Glutamatergic neuron (in vitro differentiated cells): ENCODE results near the gene KLF18. TPM values are rescaled to one million over a fixed set of nuclear protein-coding genes. Genes with fewer than 3 reads are reported as not detected.

Source experiments
- DNase-seq: peaks from one replicate; pipeline ENCODE4 v3.0.0; 2022
- H3K27ac Mint-ChIP-seq: one replicate; pipeline ENCODE4 v1.8.0; 2020; ENCODE audit warnings: mild to moderate bottlenecking, mixed read lengths, inconsistent platforms; ENCODE audit not compliant: unreplicated experiment
- H3K27me3 Mint-ChIP-seq: one replicate; pipeline ENCODE4 v1.8.0; 2020; ENCODE audit warnings: mild to moderate bottlenecking, moderate library complexity, mixed read lengths, inconsistent platforms; ENCODE audit not compliant: unreplicated experiment
- H3K36me3 Mint-ChIP-seq: one replicate; pipeline ENCODE4 v1.8.0; 2020; ENCODE audit warnings: mild to moderate bottlenecking, mixed read lengths, inconsistent platforms; ENCODE audit not compliant: unreplicated experiment
- H3K4me1 Mint-ChIP-seq: one replicate; pipeline ENCODE4 v1.8.0; 2020; ENCODE audit warnings: mild to moderate bottlenecking, low read depth, mixed read lengths, inconsistent platforms; ENCODE audit not compliant: unreplicated experiment
- H3K4me3 Mint-ChIP-seq: one replicate; pipeline ENCODE4 v1.8.0; 2020; ENCODE audit warnings: mild to moderate bottlenecking, mixed read lengths, inconsistent platforms; ENCODE audit not compliant: unreplicated experiment
- H3K9me3 Mint-ChIP-seq: one replicate; pipeline ENCODE4 v1.8.0; 2020; ENCODE audit warnings: mild to moderate bottlenecking, moderate library complexity, mixed read lengths, inconsistent platforms; ENCODE audit not compliant: unreplicated experiment
- CTCF ChIP-seq: fragments of 200-600 bp; sonication (generic); IDR thresholded peaks from one replicate; pipeline ENCODE4 v1.5.0; 2021; ENCODE audit not compliant: partially characterized antibody, unreplicated experiment
- total RNA-seq: library from RNA; stranded (reverse); fragmentation: NEBNext Ultra II Directional; extraction: Animal tissue kit (Norgen Biotek cat#: 25700); gene quantifications from one replicate; pipeline ENCODE4 v1.2.1, GENCODE V29; 2021; ENCODE audit not compliant: unreplicated experiment

Gene KLF18
- total RNA-seq, 1 donor from 2014 or later, result 0.17 TPM

GRCh38 chr1:44108971-44109370 is 32.5 kb downstream of the KLF18 start:
- peaks cover 6% of the 10 kb centered on the region for H3K27me3 Mint-ChIP-seq
- H3K4me3 Mint-ChIP-seq, result no peak overlapping the region
- TF ChIP-seq CTCF, result no peak
- H3K4me1 Mint-ChIP-seq, result no peaks in the 10 kb centered on the region
- H3K36me3 Mint-ChIP-seq, result no peaks in the 10 kb centered on the region
- DNase-seq, result no peak
- no peak overlapping the region for H3K27ac Mint-ChIP-seq
- no peaks in the 10 kb centered on the region for H3K9me3 Mint-ChIP-seq

- no peak overlapping the region for H3K27ac Mint-ChIP-seq
- H3K27me3 Mint-ChIP-seq, result peaks cover 5% of the 10 kb centered on the region
- no peaks in the 10 kb centered on the region for H3K36me3 Mint-ChIP-seq
- no peak overlapping the region for H3K4me3 Mint-ChIP-seq
- TF ChIP-seq CTCF, result no peak
- no peaks in the 10 kb centered on the region for H3K9me3 Mint-ChIP-seq
- no peak for DNase-seq
- H3K4me1 Mint-ChIP-seq, result no peaks in the 10 kb centered on the region
Measured at GRCh38 chr1:44108241-44108640, 33.2 kb downstream of the KLF18 start.

GRCh38 chr1:44105810-44106209 is 35.6 kb downstream of the KLF18 start:
- TF ChIP-seq CTCF, result no peak
- no peaks in the 10 kb centered on the region for H3K4me1 Mint-ChIP-seq
- H3K9me3 Mint-ChIP-seq, result no peaks in the 10 kb centered on the region
- DNase-seq, result no peak
- H3K27ac Mint-ChIP-seq, result no peak overlapping the region
- H3K4me3 Mint-ChIP-seq, result no peak overlapping the region
- H3K36me3 Mint-ChIP-seq, result no peaks in the 10 kb centered on the region
- peaks cover 5% of the 10 kb centered on the region for H3K27me3 Mint-ChIP-seq

GRCh38 chr1:44103270-44104131 is 37.9 kb downstream of the KLF18 start:
- Mint-ChIP-seq H3K27ac (no peak overlapping the region), H3K27me3 (peaks cover 5% of the 10 kb centered on the region), H3K9me3 (no peaks in the 10 kb centered on the region), H3K36me3 (no peaks in the 10 kb centered on the region), H3K4me1 (no peaks in the 10 kb centered on the region), H3K4me3 (no peak overlapping the region)
- TF ChIP-seq CTCF, result no peak
- DNase-seq, result peak; percentile 33

- H3K36me3 Mint-ChIP-seq, result peaks cover 14% of the 10 kb centered on the region
- H3K27me3 Mint-ChIP-seq, result peaks cover 3% of the 10 kb centered on the region
- no peak overlapping the region for H3K4me3 Mint-ChIP-seq
- no peak for DNase-seq
- no peaks in the 10 kb centered on the region for H3K4me1 Mint-ChIP-seq
- TF ChIP-seq CTCF, result no peak
- peaks cover 2% of the 10 kb centered on the region for H3K9me3 Mint-ChIP-seq
- H3K27ac Mint-ChIP-seq, result no peak overlapping the region
Measured at GRCh38 chr1:44101328-44101727, 40.1 kb downstream of the KLF18 start.
